HUES6 (cell line): ENCODE results near the gene DENND1C.
A peak's percentile ranks its signal among the peaks of the same experiment; 100 is the strongest.

Experiments used
- H3K27ac ChIP-seq: 2 replicates; pipeline ENCODE4 v1.7.0; 2013; ENCODE audit warnings: low read depth, mild to moderate bottlenecking, low read length, inconsistent platforms
- H3K27me3 ChIP-seq: 2 replicates; pipeline ENCODE4 v1.6.1; 2013; ENCODE audit warnings: low read length; ENCODE audit not compliant: control insufficient read depth, insufficient read depth
- H3K36me3 ChIP-seq: 2 replicates; pipeline ENCODE4 v1.6.1; 2013; ENCODE audit warnings: low read length; ENCODE audit not compliant: control insufficient read depth, insufficient read depth
- H3K4me1 ChIP-seq: 2 replicates; pipeline ENCODE4 v1.6.1; 2013; ENCODE audit warnings: low read length; ENCODE audit not compliant: control insufficient read depth, insufficient read depth
- H3K4me3 ChIP-seq: 2 replicates; pipeline ENCODE4 v1.5.1; 2013; ENCODE audit warnings: low read depth, low read length
- H3K9ac ChIP-seq: one replicate; pipeline ENCODE4 v1.6.1; 2013; ENCODE audit warnings: mild to moderate bottlenecking, low read length
- H3K9me3 ChIP-seq: 2 replicates; pipeline ENCODE4 v1.6.1; 2013; ENCODE audit warnings: low read depth, low read length; ENCODE audit not compliant: control insufficient read depth, insufficient read depth

DENND1C gene

GRCh38 chr19:6475321-6476108 is 6.1 kb downstream of the DENND1C start:
- Histone ChIP-seq H3K36me3 (no peaks in the 10 kb centered on the region), H3K4me3 (peak overlapping the region; percentile 77), H3K9me3 (no peaks in the 10 kb centered on the region), H3K27me3 (peaks cover 18% of the 10 kb centered on the region), H3K27ac (no peak overlapping the region), H3K4me1 (peaks cover 21% of the 10 kb centered on the region; the same call in 1 of the 2 replicates), H3K9ac (peak overlapping the region; percentile 11)

GRCh38 chr19:6473647-6474046 is 7.9 kb downstream of the DENND1C start:
- H3K27ac ChIP-seq, result no peak overlapping the region
- no peak overlapping the region for H3K9ac ChIP-seq
- H3K4me1 ChIP-seq, result peaks cover 12% of the 10 kb centered on the region; the same call in 1 of the 2 replicates
- H3K9me3 ChIP-seq, result no peaks in the 10 kb centered on the region
- H3K27me3 ChIP-seq, result peaks cover 18% of the 10 kb centered on the region
- no peaks in the 10 kb centered on the region for H3K36me3 ChIP-seq
- H3K4me3 ChIP-seq, result no peak overlapping the region

- no peak overlapping the region for H3K9ac ChIP-seq
- peaks cover 20% of the 10 kb centered on the region for H3K27me3 ChIP-seq
- peaks cover 16% of the 10 kb centered on the region; the same call in 1 of the 2 replicates for H3K4me1 ChIP-seq
- H3K4me3 ChIP-seq, result no peak overlapping the region
- H3K27ac ChIP-seq, result no peak overlapping the region
- H3K9me3 ChIP-seq, result no peaks in the 10 kb centered on the region
- peaks cover 2% of the 10 kb centered on the region; the same call in 1 of the 2 replicates for H3K36me3 ChIP-seq
These were observed 8.9 kb downstream of the DENND1C start for GRCh38 chr19:6472713-6473112.

- H3K9ac ChIP-seq, result no peak overlapping the region
- H3K4me3 ChIP-seq, result no peak overlapping the region
- no peak overlapping the region for H3K27ac ChIP-seq
- H3K27me3 ChIP-seq, result peaks cover 20% of the 10 kb centered on the region
- H3K4me1 ChIP-seq, result peaks cover 14% of the 10 kb centered on the region; the same call in 1 of the 2 replicates
- H3K36me3 ChIP-seq, result peaks cover 8% of the 10 kb centered on the region
- H3K9me3 ChIP-seq, result no peaks in the 10 kb centered on the region
These were observed 10.5 kb downstream of the DENND1C start for GRCh38 chr19:6471076-6471475.

GRCh38 chr19:6470173-6470572 is 11.4 kb downstream of the DENND1C start:
- Histone ChIP-seq H3K4me1 (peaks cover 11% of the 10 kb centered on the region; the same call in 1 of the 2 replicates), H3K27me3 (peaks cover 18% of the 10 kb centered on the region), H3K27ac (no peak overlapping the region), H3K4me3 (no peak overlapping the region), H3K9me3 (no peaks in the 10 kb centered on the region), H3K9ac (no peak overlapping the region), H3K36me3 (peaks cover 8% of the 10 kb centered on the region)

- H3K36me3 ChIP-seq, result peaks cover 8% of the 10 kb centered on the region
- H3K9me3 ChIP-seq, result no peaks in the 10 kb centered on the region
- no peak overlapping the region for H3K4me3 ChIP-seq
- H3K27ac ChIP-seq, result no peak overlapping the region
- H3K27me3 ChIP-seq, result peaks cover 30% of the 10 kb centered on the region; the same call in 1 of the 2 replicates
- peaks cover 9% of the 10 kb centered on the region; the same call in 1 of the 2 replicates for H3K4me1 ChIP-seq
- H3K9ac ChIP-seq, result no peak overlapping the region
These were observed 14.2 kb downstream of the DENND1C start for GRCh38 chr19:6467384-6467783.

- H3K4me1 ChIP-seq, result peaks cover 9% of the 10 kb centered on the region; the same call in 1 of the 2 replicates
- no peak overlapping the region for H3K9ac ChIP-seq
- peaks cover 33% of the 10 kb centered on the region; the same call in 1 of the 2 replicates for H3K27me3 ChIP-seq
- H3K9me3 ChIP-seq, result no peaks in the 10 kb centered on the region
- H3K36me3 ChIP-seq, result peaks cover 8% of the 10 kb centered on the region
- no peak overlapping the region for H3K4me3 ChIP-seq
- no peak overlapping the region for H3K27ac ChIP-seq
These were observed 14.9 kb downstream of the DENND1C start for GRCh38 chr19:6466526-6467248.

- Histone ChIP-seq H3K4me1 (peaks cover 4% of the 10 kb centered on the region; the same call in 1 of the 2 replicates), H3K9me3 (no peaks in the 10 kb centered on the region), H3K36me3 (peaks cover 8% of the 10 kb centered on the region), H3K9ac (no peak overlapping the region), H3K4me3 (no peak overlapping the region), H3K27me3 (peaks cover 33% of the 10 kb centered on the region; the same call in 1 of the 2 replicates), H3K27ac (no peak overlapping the region)
These were observed 15.9 kb downstream of the DENND1C start for GRCh38 chr19:6465663-6466062.

- Histone ChIP-seq H3K36me3 (peaks cover 8% of the 10 kb centered on the region), H3K9ac (peak overlapping the region; percentile 63), H3K4me1 (peaks cover 4% of the 10 kb centered on the region; the same call in 1 of the 2 replicates), H3K27ac (no peak overlapping the region), H3K9me3 (no peaks in the 10 kb centered on the region), H3K27me3 (peaks cover 33% of the 10 kb centered on the region; the same call in 1 of the 2 replicates), H3K4me3 (peak overlapping the region; percentile 94)
These were observed 16.6 kb downstream of the DENND1C start for GRCh38 chr19:6465006-6465405.

GRCh38 chr19:6464070-6464873 is 17.3 kb downstream of the DENND1C start, which contains the start of gene CRB3:
TSS of gene CRB3 (plus strand) at chr19:6464271. CDS start at chr19:6464702, 431 bp downstream.
- Histone ChIP-seq H3K9me3 (no peaks in the 10 kb centered on the region), H3K27me3 (peaks cover 33% of the 10 kb centered on the region; the same call in 1 of the 2 replicates), H3K4me3 (peak within 1 kb of the TSS; percentile 94), H3K9ac (peak within 1 kb of the TSS; percentile 63), H3K36me3 (peaks cover 8% of the 10 kb centered on the region), H3K4me1 (peaks cover 4% of the 10 kb centered on the region; the same call in 1 of the 2 replicates), H3K27ac (peak within 1 kb of the TSS; percentile 71; the same call in 1 of the 2 replicates)
